ENCODE results near the gene ANKRD13D. TPM values are rescaled to one million over a fixed set of nuclear protein-coding genes. Genes with fewer than 3 reads are reported as not detected.

The ANKRD13D gene
- polyA plus RNA-seq, 3 donors: 18.9 to 21.1 (median 20.8) TPM

DNA sequence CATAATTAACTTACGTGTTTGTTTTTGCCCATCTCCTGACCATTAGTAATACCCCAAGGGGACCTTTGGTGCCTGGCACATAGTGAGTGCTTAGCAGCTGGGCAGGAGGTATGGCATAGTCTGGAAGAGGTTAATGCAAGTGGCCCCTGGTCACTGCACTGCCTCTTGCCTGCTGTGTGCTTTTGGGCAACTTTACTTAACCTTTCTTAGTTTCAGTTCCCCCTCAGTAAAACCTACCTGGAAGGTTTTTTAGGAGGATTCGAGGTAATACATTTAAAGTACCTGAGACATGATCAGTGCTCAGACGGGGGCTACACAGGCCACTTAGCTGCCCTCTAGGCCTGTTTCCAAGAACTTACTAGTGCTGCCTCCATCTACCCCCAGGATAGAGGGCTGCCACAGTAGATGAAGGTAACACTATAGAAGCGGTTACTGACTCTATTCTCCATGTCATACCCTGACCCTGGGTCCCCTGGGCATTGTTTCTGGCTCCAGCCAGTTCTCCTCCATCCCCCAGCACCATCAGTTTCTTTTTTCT lies 60.9 kb downstream of the ANKRD13D start:
- no peak for DNase-seq (ENCODE audit: low read depth in 3 of 3, low spot score in 2 of 3)

DNA sequence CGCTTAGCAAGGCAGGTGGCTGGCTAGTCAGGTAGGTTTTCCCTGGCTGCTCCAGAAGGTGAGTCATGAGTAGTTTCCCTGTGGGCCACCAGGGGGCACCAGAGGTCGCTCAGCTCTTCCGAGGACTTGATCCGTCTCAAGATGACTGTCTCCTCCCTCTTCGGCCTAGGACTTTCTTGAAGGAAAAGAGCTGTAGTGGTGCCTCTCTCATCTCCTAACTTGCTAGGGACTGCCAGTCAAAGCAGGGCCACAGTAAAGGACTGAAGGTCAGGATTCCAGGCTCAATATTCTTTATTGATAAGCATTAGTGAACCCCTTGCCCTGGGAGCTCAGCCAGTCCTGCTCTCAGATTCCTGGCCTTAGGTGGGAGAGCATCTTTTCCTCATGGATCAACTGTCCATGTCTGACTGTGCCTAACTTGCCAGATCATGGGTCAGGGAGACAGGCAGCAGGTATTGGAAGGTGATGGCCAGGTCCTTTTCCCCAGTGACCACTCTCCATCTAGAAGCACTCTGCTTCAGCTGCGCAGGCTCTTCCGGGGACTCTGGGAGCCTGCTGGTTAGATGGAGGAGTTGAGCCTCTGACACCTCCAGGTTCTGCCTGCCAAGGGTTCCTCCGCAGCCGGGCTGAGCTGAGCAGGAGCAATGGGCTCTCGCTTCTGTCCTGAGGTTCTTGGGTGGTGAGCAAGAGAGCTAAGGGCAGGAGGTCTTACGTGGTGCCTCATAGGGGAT lies 62.3 kb downstream of the ANKRD13D start:
- DNase-seq (ENCODE audit: low read depth in 3 of 3, low spot score in 2 of 3): no peak

Other genes starting within 250 kb of the ANKRD13D start
- gene RHOD, start 232.5 kb upstream of the ANKRD13D start, polyA plus RNA-seq (ENCODE audit: insufficient read length in 3 of 3): 1 to 10 TPM; 6.1 to 8.8 (median 6.2) TPM
- gene KDM2A, start 170.0 kb upstream of the ANKRD13D start, polyA plus RNA-seq (ENCODE audit: insufficient read length in 3 of 3): 10 to 100 TPM; 69.5 to 72.5 (median 71.3) TPM
- gene GRK2, start 22.8 kb upstream of the ANKRD13D start, polyA plus RNA-seq (ENCODE audit: insufficient read length in 3 of 3): 10 to 100 TPM; 48.0 to 55.7 (median 49.5) TPM
- 10 to 100 TPM; 16.5 to 22.2 (median 19.6) TPM for gene SSH3, start 14.2 kb downstream of the ANKRD13D start, polyA plus RNA-seq (ENCODE audit: insufficient read length in 3 of 3)
- gene POLD4, start 64.2 kb downstream of the ANKRD13D start, polyA plus RNA-seq (ENCODE audit: insufficient read length in 3 of 3): 10 to 100 TPM; 16.2 to 23.2 (median 18.8) TPM
- gene CLCF1, start 84.3 kb downstream of the ANKRD13D start, polyA plus RNA-seq (ENCODE audit: insufficient read length in 3 of 3): 1 to 10 TPM; 4.2 to 4.8 (median 4.5) TPM
- gene RAD9A, start 102.7 kb downstream of the ANKRD13D start, polyA plus RNA-seq (ENCODE audit: insufficient read length in 3 of 3): 10 to 100 TPM; 15.4 to 16.4 (median 16.4) TPM
- 100 to 1,000 TPM; 132 to 171 (median 159) TPM for gene PPP1CA, start 112.6 kb downstream of the ANKRD13D start, polyA plus RNA-seq (ENCODE audit: insufficient read length in 3 of 3)
- gene TBC1D10C, start 114.8 kb downstream of the ANKRD13D start, polyA plus RNA-seq (ENCODE audit: insufficient read length in 3 of 3): 1 to 10 TPM; 3.8 to 4.2 (median 4.2) TPM
- gene CARNS1, start 126.4 kb downstream of the ANKRD13D start, polyA plus RNA-seq (ENCODE audit: insufficient read length in 3 of 3): 1 to 10 TPM; 1.1 to 1.5 (median 1.4) TPM
- 10 to 100 TPM; 36.0 to 45.1 (median 39.1) TPM for gene RPS6KB2, start 139.2 kb downstream of the ANKRD13D start, polyA plus RNA-seq (ENCODE audit: insufficient read length in 3 of 3)
- gene PTPRCAP, start 148.4 kb downstream of the ANKRD13D start, polyA plus RNA-seq (ENCODE audit: insufficient read length in 3 of 3): 1 to 10 TPM in 2 of 3 donors, under 1 TPM in 1; 0.85 to 2.6 (median 1.9) TPM
- gene CORO1B, start 154.2 kb downstream of the ANKRD13D start, polyA plus RNA-seq (ENCODE audit: insufficient read length in 3 of 3): 10 to 100 TPM; 55.1 to 65.0 (median 64.0) TPM
- gene GPR152, start 163.4 kb downstream of the ANKRD13D start, polyA plus RNA-seq (ENCODE audit: insufficient read length in 3 of 3): not detected
- 1 to 10 TPM in 1 of 3 donors, under 1 TPM in 2; 0.44 to 1.0 (median 0.64) TPM for gene CABP4, start 166.1 kb downstream of the ANKRD13D start, polyA plus RNA-seq (ENCODE audit: insufficient read length in 3 of 3)
- 10 to 100 TPM; 36.0 to 45.1 (median 42.7) TPM for gene TMEM134, start 179.9 kb downstream of the ANKRD13D start, polyA plus RNA-seq (ENCODE audit: insufficient read length in 3 of 3)
- gene AIP, start 193.7 kb downstream of the ANKRD13D start, polyA plus RNA-seq (ENCODE audit: insufficient read length in 3 of 3): 10 to 100 TPM; 61.9 to 72.1 (median 66.7) TPM
- gene PITPNM1, start 216.1 kb downstream of the ANKRD13D start, polyA plus RNA-seq (ENCODE audit: insufficient read length in 3 of 3): 10 to 100 TPM; 21.5 to 26.4 (median 23.8) TPM
- 10 to 100 TPM; 31.3 to 46.8 (median 36.5) TPM for gene CDK2AP2, start 218.9 kb downstream of the ANKRD13D start, polyA plus RNA-seq (ENCODE audit: insufficient read length in 3 of 3)
- under 1 TPM in 2 of 3 donors, not detected in 1; 0.23 to 0.24 TPM for gene CABP2, start 234.1 kb downstream of the ANKRD13D start, polyA plus RNA-seq (ENCODE audit: insufficient read length in 3 of 3)

Data from right renal cortex interstitium (tissue), 3 donors.